ENCODE data around the gene DENND2A. TPM values are rescaled to one million over a fixed set of nuclear protein-coding genes. Genes with fewer than 3 reads are reported as not detected.

DENND2A gene
- total and polyA plus RNA-seq, 4 donors = 1.2 to 7.4 (median 2.3) TPM

GRCh38 chr7:140542228-140542603 lies 98.4 kb downstream of the DENND2A start:
- Histone ChIP-seq H3K4me1 (ENCODE audit: control insufficient read depth in 4 of 4, insufficient read depth in 4 of 4, low read length in 3 of 4) (peaks cover 0 to 26% (median 15%) of the 10 kb centered on the region in 4 donors), H3K27ac (ENCODE audit: low read depth in 1 of 2, low read length in 2 of 2) (peak overlapping the region; percentile 54 to 79), H3K4me3 (ENCODE audit: low read depth in 1 of 3, low read length in 3 of 3) (no peak overlapping the region), H3K36me3 (ENCODE audit: control insufficient read depth in 4 of 4, insufficient read depth in 3 of 4, low read depth in 1 of 4, low read length in 3 of 4) (no peaks in the 10 kb centered on the region), H3K9ac (ENCODE audit: low read depth in 1 of 2, low read length in 2 of 2) (no peak overlapping the region), H3K27me3 (ENCODE audit: control insufficient read depth in 4 of 4, insufficient read depth in 4 of 4, low read length in 3 of 4) (no peaks in the 10 kb centered on the region), H3K9me3 (ENCODE audit: control insufficient read depth in 4 of 4, low read length in 3 of 4) (no peaks in the 10 kb centered on the region)
- DNase-seq (ENCODE audit: low spot score) = no peak
- 59% methylated on average over 7 of the region's 7 CpGs for WGBS
- TF ChIP-seq SP1 (IDR thresholded peaks at IDR 0.05) = peak; percentile 9
- TF ChIP-seq REST (IDR thresholded peaks at IDR 0.05) = no peak
- TF ChIP-seq YY1 (IDR thresholded peaks at IDR 0.05) = no peak
- no peak for TF ChIP-seq ATF3 (IDR thresholded peaks at IDR 0.05)
- peak; percentile 20 for TF ChIP-seq NR2F2 (IDR thresholded peaks at IDR 0.05)
- peak in 1 of 2 donors; percentile 26 for TF ChIP-seq RXRA (IDR thresholded peaks at IDR 0.05)

- no peaks in the 10 kb centered on the region for H3K36me3 ChIP-seq (ENCODE audit: control insufficient read depth in 4 of 4, insufficient read depth in 3 of 4, low read depth in 1 of 4, low read length in 3 of 4)
- H3K9ac ChIP-seq (ENCODE audit: low read depth in 1 of 2, low read length in 2 of 2) = no peak overlapping the region
- peaks cover 0 to 26% (median 15%) of the 10 kb centered on the region in 4 donors for H3K4me1 ChIP-seq (ENCODE audit: control insufficient read depth in 4 of 4, insufficient read depth in 4 of 4, low read length in 3 of 4)
- WGBS = 69% methylated on average over 17 of the region's 17 CpGs
- peak overlapping the region; percentile 54 to 79 for H3K27ac ChIP-seq (ENCODE audit: low read depth in 1 of 2, low read length in 2 of 2)
- no peak for TF ChIP-seq ATF3 (IDR thresholded peaks at IDR 0.05)
- TF ChIP-seq HNF4G (IDR thresholded peaks at IDR 0.05) = no peak
- no peak for DNase-seq (ENCODE audit: low spot score)
- no peak overlapping the region for H3K4me3 ChIP-seq (ENCODE audit: low read depth in 1 of 3, low read length in 3 of 3)
- no peaks in the 10 kb centered on the region for H3K9me3 ChIP-seq (ENCODE audit: control insufficient read depth in 4 of 4, low read length in 3 of 4)
- no peaks in the 10 kb centered on the region for H3K27me3 ChIP-seq (ENCODE audit: control insufficient read depth in 4 of 4, insufficient read depth in 4 of 4, low read length in 3 of 4)
Measured at GRCh38 chr7:140541513-140542227, 98.9 kb downstream of the DENND2A start.

GRCh38 chr7:140541176-140541512 lies 99.5 kb downstream of the DENND2A start:
- TF ChIP-seq TAF1 (conservative IDR thresholded peaks at IDR 0.05) = no peak
- no peak for TF ChIP-seq RAD21 (IDR thresholded peaks at IDR 0.05)
- no peak for TF ChIP-seq REST (IDR thresholded peaks at IDR 0.05)
- TF ChIP-seq JUND (IDR thresholded peaks at IDR 0.05) = no peak
- TF ChIP-seq RXRA (IDR thresholded peaks at IDR 0.05) = no peak
- TF ChIP-seq CTCF (IDR thresholded peaks at IDR 0.05; ENCODE audit: low read depth, low read length, missing input control) = no peak
- no peak for TF ChIP-seq ZBTB33 (IDR thresholded peaks at IDR 0.05)
- TF ChIP-seq SP1 (IDR thresholded peaks at IDR 0.05) = no peak
- H3K9ac ChIP-seq (ENCODE audit: low read depth in 1 of 2, low read length in 2 of 2) = no peak overlapping the region
- no peak overlapping the region for H3K4me3 ChIP-seq (ENCODE audit: low read depth in 1 of 3, low read length in 3 of 3)
- no peaks in the 10 kb centered on the region for H3K36me3 ChIP-seq (ENCODE audit: control insufficient read depth in 4 of 4, insufficient read depth in 3 of 4, low read depth in 1 of 4, low read length in 3 of 4)
- H3K27ac ChIP-seq (ENCODE audit: low read depth in 1 of 2, low read length in 2 of 2) = peak overlapping the region; percentile 54 to 79
- DNase-seq (ENCODE audit: low spot score) = no peak
- no peaks in the 10 kb centered on the region for H3K27me3 ChIP-seq (ENCODE audit: control insufficient read depth in 4 of 4, insufficient read depth in 4 of 4, low read length in 3 of 4)
- no peaks in the 10 kb centered on the region for H3K9me3 ChIP-seq (ENCODE audit: control insufficient read depth in 4 of 4, low read length in 3 of 4)
- 86% methylated on average over 4 of the region's 4 CpGs for WGBS
- H3K4me1 ChIP-seq (ENCODE audit: control insufficient read depth in 4 of 4, insufficient read depth in 4 of 4, low read length in 3 of 4) = peaks cover 0 to 26% (median 15%) of the 10 kb centered on the region in 4 donors

Measured in liver (tissue), 9 donors.